CD4-positive, alpha-beta T cell (primary cell): ENCODE measurements around the gene MLC1. TPM values are rescaled to one million over a fixed set of nuclear protein-coding genes. Genes with fewer than 3 reads are reported as not detected.

Source experiments
- ATAC-seq: fragments of 200-7000 bp; cut with Tn5 transposase; one replicate; pipeline ENCODE4 v1.10.0; 2022; ENCODE audit warnings: mild to moderate bottlenecking; ENCODE audit not compliant: poor library complexity
- CTCF ChIA-PET: fragments of 350-600 bp; sonication (Branson Sonifier 250); formaldehyde crosslinking; loops from one replicate; lab custom pipeline; 2021; ENCODE audit warnings: antibody characterized with exemption, inconsistent platforms; lab: Charles Lee
- POLR2A ChIA-PET: fragments of 350-600 bp; sonication (Branson Sonifier 250); formaldehyde crosslinking; loops from one replicate; lab custom pipeline; 2021; ENCODE audit warnings: antibody characterized with exemption, inconsistent platforms; lab: Charles Lee
- DNase-seq, 14 experiments: peaks; one replicate each; pipeline ENCODE4 v3.0.0-alpha.2; 2013 to 2020; ENCODE audit warnings: mixed read lengths in 2 of 14
- H3K27ac ChIP-seq, 2 donors: one replicate each; pipeline versions ENCODE4 v1.5.1 to v1.7.0; 2013; ENCODE audit warnings: low read length in 2 of 2, low read depth in 1 of 2, mild to moderate bottlenecking in 1 of 2
- H3K27me3 ChIP-seq, 2 experiments: 1 replicate in 1 of 2; 2 replicates in 1 of 2; pipeline versions ENCODE4 v1.6.1 to v1.7.0; 2013; ENCODE audit warnings: low read length in 2 of 2, control low read depth in 1 of 2, mild to moderate bottlenecking in 1 of 2, moderate library complexity in 1 of 2; ENCODE audit not compliant: insufficient read depth in 2 of 2, control insufficient read depth in 1 of 2
- H3K36me3 ChIP-seq: one replicate; pipeline ENCODE4 v1.6.1; 2013; ENCODE audit warnings: low read length, control low read depth; ENCODE audit not compliant: insufficient read depth
- H3K4me1 ChIP-seq: one replicate; pipeline ENCODE4 v1.6.1; 2013; ENCODE audit warnings: low read length, control low read depth; ENCODE audit not compliant: insufficient read depth
- H3K4me3 ChIP-seq: one replicate; pipeline ENCODE4 v1.5.1; 2013; ENCODE audit warnings: mild to moderate bottlenecking, low read length, moderate library complexity
- H3K9me3 ChIP-seq, 2 experiments: 1 replicate in 1 of 2; 2 replicates in 1 of 2; pipeline versions ENCODE4 v1.6.1 to v1.7.0; 2013; ENCODE audit warnings: low read length in 2 of 2, mild to moderate bottlenecking in 2 of 2, control low read depth in 1 of 2, moderate library complexity in 1 of 2; ENCODE audit not compliant: control insufficient read depth in 1 of 2, insufficient read depth in 1 of 2
- H3K27ac Mint-ChIP-seq: one replicate; pipeline ENCODE4 v1.8.0; 2020; ENCODE audit warnings: mixed read lengths
- H3K27me3 Mint-ChIP-seq: one replicate; pipeline ENCODE4 v1.8.0; 2021; ENCODE audit warnings: mixed read lengths
- H3K36me3 Mint-ChIP-seq: one replicate; pipeline ENCODE4 v1.8.0; 2021; ENCODE audit warnings: low read depth, mixed read lengths
- H3K4me1 Mint-ChIP-seq: one replicate; pipeline ENCODE4 v1.8.0; 2021; ENCODE audit warnings: low read depth, mixed read lengths
- H3K4me3 Mint-ChIP-seq: one replicate; pipeline ENCODE4 v1.8.0; 2020; ENCODE audit warnings: mild to moderate bottlenecking, mixed read lengths
- H3K9me3 Mint-ChIP-seq: one replicate; pipeline ENCODE4 v1.8.0; 2020; ENCODE audit warnings: mixed read lengths
- intact Hi-C, 2 experiments: fragments of 100-400 bp; cut with DNase I in 1 of 2; cut with micrococcal nuclease in 1 of 2; formaldehyde crosslinking; loops; one replicate each; pipeline versions ENCODE4 v1.15.1 to v1.9.0; 2023 to 2025; cut with DNase I, micrococcal nuclease
- total RNA-seq, 174 experiments: library from RNA in 2 of 174; stranded (reverse) in 2 of 174; gene quantifications; one replicate each; pipeline ENCODE4 v1.2.3 and lab custom pipeline; 2021 to 2026
- TF ChIP-seq, protein P1 (sequence below): fragments of 200-600 bp; IDR thresholded peaks from one replicate; pipeline ENCODE4 v1.8.0; 2022; ENCODE audit warnings: antibody characterized with exemption, mild to moderate bottlenecking

Gene MLC1
- total RNA-seq, 2 experiments from 2014 or later, result 0.16 TPM; not detected in 1

DNA sequence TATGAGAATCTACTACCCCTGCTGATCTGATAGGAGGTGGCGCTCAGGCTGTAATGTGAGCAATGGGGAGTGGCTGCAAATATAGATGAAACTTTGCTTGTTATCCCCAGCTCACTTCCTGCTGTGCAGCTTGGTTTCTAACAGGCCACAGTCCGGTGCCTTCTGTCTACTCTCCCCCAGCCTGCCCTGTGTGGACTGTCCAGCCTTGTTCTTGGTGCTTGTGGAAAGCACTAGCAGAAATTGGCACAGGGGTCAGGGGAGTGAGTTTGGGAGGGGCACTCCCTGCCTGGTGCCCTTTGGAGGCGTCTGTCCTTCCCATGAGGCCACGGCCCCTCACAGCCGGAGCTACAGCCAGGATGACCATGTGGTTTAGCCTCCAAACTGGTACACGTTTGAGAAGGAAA is 18.9 kb upstream of the MLC1 start:
- DNase-seq, result no peak
- no peaks in the 10 kb centered on the region for H3K36me3 Mint-ChIP-seq
- peaks cover 9% of the 10 kb centered on the region for H3K27me3 Mint-ChIP-seq
- H3K9me3 ChIP-seq, result no peaks in the 10 kb centered on the region
- H3K36me3 ChIP-seq, result no peaks in the 10 kb centered on the region
- H3K27ac Mint-ChIP-seq, result no peak overlapping the region
- H3K27me3 ChIP-seq, result peaks cover 0 to 2% of the 10 kb centered on the region in 2 experiments
- no peak for ATAC-seq
- H3K4me3 ChIP-seq, result no peak overlapping the region
- TF ChIP-seq, protein P1, sequence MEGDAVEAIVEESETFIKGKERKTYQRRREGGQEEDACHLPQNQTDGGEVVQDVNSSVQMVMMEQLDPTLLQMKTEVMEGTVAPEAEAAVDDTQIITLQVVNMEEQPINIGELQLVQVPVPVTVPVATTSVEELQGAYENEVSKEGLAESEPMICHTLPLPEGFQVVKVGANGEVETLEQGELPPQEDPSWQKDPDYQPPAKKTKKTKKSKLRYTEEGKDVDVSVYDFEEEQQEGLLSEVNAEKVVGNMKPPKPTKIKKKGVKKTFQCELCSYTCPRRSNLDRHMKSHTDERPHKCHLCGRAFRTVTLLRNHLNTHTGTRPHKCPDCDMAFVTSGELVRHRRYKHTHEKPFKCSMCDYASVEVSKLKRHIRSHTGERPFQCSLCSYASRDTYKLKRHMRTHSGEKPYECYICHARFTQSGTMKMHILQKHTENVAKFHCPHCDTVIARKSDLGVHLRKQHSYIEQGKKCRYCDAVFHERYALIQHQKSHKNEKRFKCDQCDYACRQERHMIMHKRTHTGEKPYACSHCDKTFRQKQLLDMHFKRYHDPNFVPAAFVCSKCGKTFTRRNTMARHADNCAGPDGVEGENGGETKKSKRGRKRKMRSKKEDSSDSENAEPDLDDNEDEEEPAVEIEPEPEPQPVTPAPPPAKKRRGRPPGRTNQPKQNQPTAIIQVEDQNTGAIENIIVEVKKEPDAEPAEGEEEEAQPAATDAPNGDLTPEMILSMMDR, result no peak
- no peak overlapping the region for H3K4me3 Mint-ChIP-seq
- no peak overlapping the region for H3K27ac ChIP-seq
- H3K4me1 ChIP-seq, result peaks cover 4% of the 10 kb centered on the region
- ChIA-PET CTCF (no interaction called here), POLR2A (no interaction called here)
- H3K9me3 Mint-ChIP-seq, result no peaks in the 10 kb centered on the region
- H3K4me1 Mint-ChIP-seq, result peaks cover 7% of the 10 kb centered on the region
- intact Hi-C loops, result no loop called here

DNA sequence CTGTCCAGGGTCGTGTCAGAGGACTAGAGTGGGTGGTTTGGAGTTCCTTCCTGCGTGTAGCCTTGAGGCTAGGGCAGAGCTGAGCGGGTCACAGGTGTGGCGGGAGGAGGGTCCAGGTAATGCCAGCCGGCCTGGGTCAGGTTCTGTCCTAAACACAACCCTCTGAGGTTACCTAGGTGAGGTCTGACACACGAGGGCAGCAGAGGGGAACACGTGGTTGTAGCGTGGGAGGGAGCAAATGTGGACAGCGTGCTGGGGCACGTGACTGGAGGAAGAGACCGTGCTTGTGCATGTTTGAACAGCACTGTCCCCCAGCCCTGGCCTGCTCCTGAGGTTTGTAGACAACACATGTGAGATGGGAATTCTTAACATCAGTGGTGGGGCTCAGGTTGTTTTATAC is 17.7 kb upstream of the MLC1 start:
- ChIA-PET POLR2A (no interaction called here), CTCF (no interaction called here)
- Mint-ChIP-seq H3K4me1 (peaks cover 7% of the 10 kb centered on the region), H3K27ac (no peak overlapping the region), H3K36me3 (no peaks in the 10 kb centered on the region), H3K9me3 (no peaks in the 10 kb centered on the region), H3K4me3 (no peak overlapping the region), H3K27me3 (peaks cover 19% of the 10 kb centered on the region)
- intact Hi-C loops, result no loop called here
- no peak for DNase-seq
- no peaks in the 10 kb centered on the region for H3K36me3 ChIP-seq
- H3K9me3 ChIP-seq, result no peaks in the 10 kb centered on the region
- H3K4me3 ChIP-seq, result no peak overlapping the region
- no peak for ATAC-seq
- no peak overlapping the region for H3K27ac ChIP-seq
- no peaks in the 10 kb centered on the region for H3K27me3 ChIP-seq
- TF ChIP-seq, protein P1, result no peak
- H3K4me1 ChIP-seq, result peaks cover 4% of the 10 kb centered on the region

DNA sequence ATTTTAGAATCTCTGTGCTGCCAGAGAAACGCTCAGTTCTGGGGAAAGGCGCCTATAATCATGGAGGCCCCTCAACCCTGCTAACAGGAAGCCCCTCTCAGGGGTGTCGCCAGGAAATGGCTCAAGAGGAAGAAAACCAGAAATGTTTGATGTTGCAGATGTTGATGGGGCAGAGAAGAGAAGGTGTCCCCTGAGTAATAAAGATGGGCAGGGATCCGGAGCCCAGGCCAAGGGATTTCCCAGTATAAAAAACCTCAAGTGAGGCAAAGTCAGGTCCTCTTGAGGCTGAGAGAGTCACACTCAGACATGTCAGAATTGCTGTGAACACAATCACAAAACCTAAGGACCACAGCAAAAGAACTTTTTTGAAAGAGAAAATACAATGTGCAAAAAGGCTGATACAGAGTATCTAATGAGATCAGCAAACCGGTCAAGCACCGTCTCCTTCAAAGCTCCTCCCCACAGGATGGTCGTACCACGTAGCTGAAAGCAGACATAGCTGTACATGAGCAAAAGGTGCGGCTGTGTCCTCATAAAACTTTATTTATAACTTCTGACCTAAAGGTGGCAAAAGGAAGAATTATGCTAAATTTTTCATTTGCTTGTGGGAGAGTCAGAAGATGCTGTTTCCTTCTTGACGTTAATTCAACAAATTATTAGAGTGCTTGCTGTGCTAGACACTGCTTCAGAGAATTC is 16.8 kb upstream of the MLC1 start:
- intact Hi-C loops, result no loop called here
- no peaks in the 10 kb centered on the region for H3K36me3 Mint-ChIP-seq
- POLR2A ChIA-PET, result no interaction called here

More for the DNA sequence above, 16.8 kb upstream of the MLC1 start:
- Mint-ChIP-seq H3K27me3 (peaks cover 23% of the 10 kb centered on the region), H3K4me3 (no peak overlapping the region), H3K27ac (no peak overlapping the region), H3K9me3 (no peaks in the 10 kb centered on the region), H3K4me1 (peaks cover 7% of the 10 kb centered on the region)
- Histone ChIP-seq H3K36me3 (no peaks in the 10 kb centered on the region), H3K27me3 (no peaks in the 10 kb centered on the region), H3K4me1 (peaks cover 4% of the 10 kb centered on the region), H3K9me3 (no peaks in the 10 kb centered on the region), H3K27ac (no peak overlapping the region), H3K4me3 (no peak overlapping the region)
- ATAC-seq (no peak), DNase-seq (no peak)
- TF ChIP-seq, protein P1, result no peak
- CTCF ChIA-PET, result no interaction called here
